Calu3 (cell line): Measurements from ENCODE around the gene MACF1. TPM values are rescaled to one million over a fixed set of nuclear protein-coding genes. Genes with fewer than 3 reads are reported as not detected.

Experiments used
- BruUV-seq: library from RNA; stranded (reverse); fragments of 400-500 nt; replicated peaks from 2 replicates; lab custom pipeline; 2021; lab: Mats Ljungman, UMichigan
- CTCF ChIA-PET: fragments of 300-600 bp; sonication (Branson Sonifier 250); formaldehyde crosslinking; loops from one replicate; lab custom pipeline; 2022; ENCODE audit warnings: antibody characterized with exemption; lab: Charles Lee
- DNase-seq: peaks from one replicate; pipeline ENCODE4 v3.0.0; 2022
- H3K27ac Mint-ChIP-seq: one replicate; pipeline ENCODE4 v1.8.0; 2022; ENCODE audit warnings: mixed read lengths; ENCODE audit not compliant: unreplicated experiment
- H3K27me3 Mint-ChIP-seq: one replicate; pipeline ENCODE4 v1.8.0; 2022; ENCODE audit warnings: mixed read lengths; ENCODE audit not compliant: unreplicated experiment
- H3K36me3 Mint-ChIP-seq: one replicate; pipeline ENCODE4 v1.8.0; 2022; ENCODE audit warnings: mild to moderate bottlenecking, moderate library complexity, mixed read lengths; ENCODE audit not compliant: insufficient read depth, unreplicated experiment
- H3K4me1 Mint-ChIP-seq: one replicate; pipeline ENCODE4 v1.8.0; 2022; ENCODE audit warnings: mild to moderate bottlenecking, low read depth, mixed read lengths; ENCODE audit not compliant: unreplicated experiment
- H3K4me3 Mint-ChIP-seq: one replicate; pipeline ENCODE4 v1.8.0; 2022; ENCODE audit warnings: mild to moderate bottlenecking, low read depth, moderate library complexity, mixed read lengths; ENCODE audit not compliant: unreplicated experiment
- H3K9me3 Mint-ChIP-seq: one replicate; pipeline ENCODE4 v1.8.0; 2022; ENCODE audit warnings: low read depth, mixed read lengths; ENCODE audit not compliant: unreplicated experiment
- intact Hi-C: fragments of 100-400 bp; cut with micrococcal nuclease; formaldehyde crosslinking; loops from one replicate; pipeline ENCODE4 v1.10.0; 2022; ENCODE audit not compliant: unreplicated experiment
- total RNA-seq: library from RNA; stranded (reverse); gene quantifications from 2 replicates; pipeline ENCODE4 v1.2.3, GENCODE V29; 2022
- TF ChIP-seq, protein P1 (sequence below): fragments of 200-600 bp; IDR thresholded peaks from one replicate; pipeline ENCODE4 v1.8.0; 2022; ENCODE audit warnings: antibody characterized with exemption; ENCODE audit not compliant: unreplicated experiment

The MACF1 gene
- total RNA-seq, 1 experiment from 2014 or later = 705 TPM

DNA sequence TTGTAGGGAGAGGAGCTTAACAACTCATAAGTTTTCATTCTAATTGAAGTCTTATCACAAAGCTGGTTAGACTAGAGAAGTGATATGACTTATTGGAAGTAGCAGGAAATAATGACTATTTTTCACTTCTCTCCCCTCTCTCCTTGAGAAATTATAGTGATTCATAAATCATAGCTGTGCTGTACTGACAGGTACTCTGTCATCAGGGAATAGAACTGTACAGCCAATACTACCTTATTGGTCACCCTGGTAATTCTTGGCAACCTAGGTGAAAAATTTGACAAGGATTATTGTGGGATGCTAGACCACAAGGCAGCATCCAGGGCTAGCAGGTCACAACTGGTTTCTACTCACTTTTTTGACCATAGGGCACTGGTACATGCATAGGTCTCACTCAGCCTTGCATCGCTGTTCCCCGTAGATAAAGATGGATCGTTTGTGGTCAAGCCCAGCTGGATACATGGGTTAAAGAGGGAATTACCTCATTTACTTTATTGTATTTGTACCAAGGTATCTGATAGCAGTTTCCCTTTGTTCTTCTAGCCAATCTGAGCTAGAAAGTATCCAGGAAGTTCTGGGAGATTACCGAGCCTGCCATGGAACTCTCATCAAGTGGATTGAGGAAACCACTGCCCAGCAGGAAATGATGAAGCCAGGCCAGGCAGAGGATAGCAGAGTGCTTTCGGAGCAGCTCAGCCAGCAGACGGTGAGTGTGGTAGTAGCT, 113.6 kb downstream of the MACF1 start:
- no TSS peak for BruUV-seq
- Mint-ChIP-seq H3K4me1 (no peaks in the 10 kb centered on the region), H3K36me3 (peaks cover 26% of the 10 kb centered on the region), H3K27ac (no peak overlapping the region), H3K27me3 (no peaks in the 10 kb centered on the region), H3K9me3 (no peaks in the 10 kb centered on the region), H3K4me3 (no peak overlapping the region)
- DNase-seq = no peak
- intact Hi-C loops = no loop called here
- TF ChIP-seq, protein P1, sequence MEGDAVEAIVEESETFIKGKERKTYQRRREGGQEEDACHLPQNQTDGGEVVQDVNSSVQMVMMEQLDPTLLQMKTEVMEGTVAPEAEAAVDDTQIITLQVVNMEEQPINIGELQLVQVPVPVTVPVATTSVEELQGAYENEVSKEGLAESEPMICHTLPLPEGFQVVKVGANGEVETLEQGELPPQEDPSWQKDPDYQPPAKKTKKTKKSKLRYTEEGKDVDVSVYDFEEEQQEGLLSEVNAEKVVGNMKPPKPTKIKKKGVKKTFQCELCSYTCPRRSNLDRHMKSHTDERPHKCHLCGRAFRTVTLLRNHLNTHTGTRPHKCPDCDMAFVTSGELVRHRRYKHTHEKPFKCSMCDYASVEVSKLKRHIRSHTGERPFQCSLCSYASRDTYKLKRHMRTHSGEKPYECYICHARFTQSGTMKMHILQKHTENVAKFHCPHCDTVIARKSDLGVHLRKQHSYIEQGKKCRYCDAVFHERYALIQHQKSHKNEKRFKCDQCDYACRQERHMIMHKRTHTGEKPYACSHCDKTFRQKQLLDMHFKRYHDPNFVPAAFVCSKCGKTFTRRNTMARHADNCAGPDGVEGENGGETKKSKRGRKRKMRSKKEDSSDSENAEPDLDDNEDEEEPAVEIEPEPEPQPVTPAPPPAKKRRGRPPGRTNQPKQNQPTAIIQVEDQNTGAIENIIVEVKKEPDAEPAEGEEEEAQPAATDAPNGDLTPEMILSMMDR = no peak
- CTCF ChIA-PET = no interaction called here

DNA sequence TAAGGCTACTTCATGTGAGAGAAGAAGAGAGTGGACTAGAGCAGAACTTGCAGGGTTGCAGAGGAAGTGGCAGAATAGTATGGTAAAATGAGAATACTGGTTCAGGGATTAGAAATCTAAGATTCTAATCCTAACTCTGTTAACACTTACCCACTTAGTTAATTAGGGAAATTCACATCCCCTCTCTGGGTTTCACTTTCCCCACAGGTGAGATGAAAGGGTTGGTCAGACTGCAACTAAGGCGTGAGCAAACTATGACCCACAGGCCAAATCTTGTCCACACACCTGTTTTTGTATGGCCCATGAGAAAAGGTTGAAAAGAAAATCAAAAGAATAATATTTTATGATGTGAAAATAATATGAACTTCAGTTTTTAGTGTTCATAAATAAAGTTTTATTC, 117.5 kb downstream of the MACF1 start:
- intact Hi-C loops = no loop called here
- Mint-ChIP-seq H3K9me3 (no peaks in the 10 kb centered on the region), H3K4me3 (no peak overlapping the region), H3K4me1 (no peaks in the 10 kb centered on the region), H3K27me3 (no peaks in the 10 kb centered on the region), H3K27ac (no peak overlapping the region), H3K36me3 (peaks cover 30% of the 10 kb centered on the region)
- CTCF ChIA-PET = no interaction called here
- TF ChIP-seq, protein P1 = no peak
- no peak for DNase-seq
- no TSS peak for BruUV-seq

DNA sequence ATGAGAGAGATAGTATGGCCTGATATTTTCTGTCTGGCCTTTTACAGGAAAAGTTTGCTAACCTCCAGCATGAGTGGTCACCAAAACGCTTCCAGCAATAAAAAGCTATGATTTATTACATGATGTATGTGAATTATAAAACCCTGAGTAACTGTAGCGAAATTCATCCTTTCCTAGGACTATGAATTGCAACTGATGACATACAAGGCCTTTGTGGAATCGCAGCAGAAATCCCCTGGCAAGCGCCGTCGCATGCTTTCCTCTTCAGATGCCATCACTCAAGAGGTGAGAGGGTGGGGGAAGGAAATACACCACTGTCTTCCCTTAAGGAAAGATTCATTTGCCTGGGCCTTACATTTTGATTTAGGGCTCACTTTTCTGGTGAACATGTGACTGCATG, 117.9 kb downstream of the MACF1 start:
- H3K36me3 Mint-ChIP-seq = peaks cover 26% of the 10 kb centered on the region
- CTCF ChIA-PET = no interaction called here
- TF ChIP-seq, protein P1 = no peak
- intact Hi-C loops = no loop called here
- no TSS peak for BruUV-seq
- H3K27me3 Mint-ChIP-seq = no peaks in the 10 kb centered on the region
- no peak overlapping the region for H3K27ac Mint-ChIP-seq
- DNase-seq = no peak
- no peak overlapping the region for H3K4me3 Mint-ChIP-seq
- no peaks in the 10 kb centered on the region for H3K4me1 Mint-ChIP-seq
- no peaks in the 10 kb centered on the region for H3K9me3 Mint-ChIP-seq

DNA sequence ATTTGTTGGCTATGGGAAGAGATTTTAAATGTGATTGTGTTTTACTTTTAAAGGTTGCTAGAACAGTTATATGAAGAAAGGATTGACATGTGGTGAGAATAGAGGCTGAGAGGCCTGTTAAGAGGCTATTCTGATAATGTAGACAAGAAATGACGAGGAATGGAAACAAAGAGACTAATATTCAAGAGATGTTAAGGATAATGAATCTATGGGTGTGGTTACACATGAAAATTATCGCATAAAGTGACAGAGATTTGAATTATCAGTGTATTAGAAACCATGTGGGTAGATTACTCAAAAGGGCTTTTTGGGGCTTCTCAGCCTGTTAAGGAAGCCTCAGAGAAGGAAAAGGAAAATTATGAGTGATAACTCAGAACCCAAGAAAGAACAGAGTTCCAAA, 120.4 kb downstream of the MACF1 start:
- Mint-ChIP-seq H3K4me3 (no peak overlapping the region), H3K9me3 (no peaks in the 10 kb centered on the region), H3K27ac (no peak overlapping the region), H3K36me3 (peaks cover 15% of the 10 kb centered on the region), H3K4me1 (no peaks in the 10 kb centered on the region), H3K27me3 (no peaks in the 10 kb centered on the region)
- CTCF ChIA-PET = no interaction called here
- intact Hi-C loops = no loop called here
- no TSS peak for BruUV-seq
- DNase-seq = no peak
- TF ChIP-seq, protein P1 = no peak
